Natural killer cell (primary cell): ENCODE measurements around the gene KIZ. TPM values are rescaled to one million over a fixed set of nuclear protein-coding genes. Genes with fewer than 3 reads are reported as not detected.

Source experiments
- ATAC-seq, 3 donors: fragments of 150-1000 bp in 2 of 3; fragments of 200-7000 bp in 1 of 3; cut with Tn5 transposase; 1 replicate in 1 of 3; 2 replicates in 2 of 3; pipeline ENCODE4 v1.10.0; 2021; ENCODE audit warnings: mild to moderate bottlenecking in 2 of 3, moderate library complexity in 2 of 3
- DNase-seq, 2 donors: peaks; one replicate each; pipeline versions ENCODE4 v3.0.0 to v3.0.0-alpha.2; 2013 to 2021; ENCODE audit warnings: mixed read lengths in 1 of 2
- H3K27ac ChIP-seq: one replicate; pipeline ENCODE4 v1.5.1; 2013; ENCODE audit warnings: mild to moderate bottlenecking, low read length
- H3K27me3 ChIP-seq: one replicate; pipeline ENCODE4 v1.6.1; 2013; ENCODE audit warnings: low read length; ENCODE audit not compliant: control insufficient read depth, insufficient read depth
- H3K36me3 ChIP-seq: one replicate; pipeline ENCODE4 v1.6.1; 2013; ENCODE audit warnings: low read length; ENCODE audit not compliant: control insufficient read depth, insufficient read depth
- H3K4me1 ChIP-seq: one replicate; pipeline ENCODE4 v1.6.1; 2013; ENCODE audit warnings: low read length; ENCODE audit not compliant: control insufficient read depth, insufficient read depth
- H3K4me3 ChIP-seq: one replicate; pipeline ENCODE4 v1.5.1; 2013; ENCODE audit warnings: low read length
- H3K9me3 ChIP-seq: one replicate; pipeline ENCODE4 v1.6.1; 2013; ENCODE audit warnings: low read length; ENCODE audit not compliant: control insufficient read depth, insufficient read depth
- H3K27ac Mint-ChIP-seq, 2 donors: one replicate each; pipeline ENCODE4 v1.8.0; 2022; ENCODE audit warnings: mild to moderate bottlenecking in 2 of 2, mixed read lengths in 2 of 2, moderate library complexity in 1 of 2
- H3K27me3 Mint-ChIP-seq, 2 donors: one replicate each; pipeline ENCODE4 v1.8.0; 2022; ENCODE audit warnings: low read depth in 2 of 2, mixed read lengths in 2 of 2
- H3K36me3 Mint-ChIP-seq: one replicate; pipeline ENCODE4 v1.8.0; 2022; ENCODE audit warnings: mixed read lengths
- H3K4me1 Mint-ChIP-seq, 2 donors: one replicate each; pipeline ENCODE4 v1.8.0; 2022; ENCODE audit warnings: mixed read lengths in 2 of 2
- H3K4me3 Mint-ChIP-seq: one replicate; pipeline ENCODE4 v1.8.0; 2022; ENCODE audit warnings: mild to moderate bottlenecking, moderate library complexity, mixed read lengths
- H3K9me3 Mint-ChIP-seq, 2 donors: one replicate each; pipeline ENCODE4 v1.8.0; 2022; ENCODE audit warnings: mixed read lengths in 2 of 2
- CTCF ChIP-seq: fragments of 200-600 bp; IDR thresholded peaks from one replicate; pipeline ENCODE4 v1.8.0; 2022; ENCODE audit warnings: antibody characterized with exemption
- WGBS: methylation state at CpG from one replicate; pipeline ENCODE4 v1.1.7; 2013; ENCODE audit warnings: missing lambda C conversion rate; ENCODE audit not compliant: insufficient coverage; 5-methylcytosine and 5-hydroxymethylcytosine counted together
- intact Hi-C: fragments of 100-400 bp; cut with micrococcal nuclease; formaldehyde crosslinking; loops from one replicate; pipeline ENCODE4 v1.14.2; 2022
- total RNA-seq, 4 donors: library from RNA; stranded (reverse); fragments of 120-200 nt in 1 of 4; gene quantifications; one replicate each; pipeline versions ENCODE4 v1.2.3 to v1.2.4, GENCODE V29; 2013 to 2022

KIZ gene
- total RNA-seq, 3 donors from 2014 or later (not counting 1 experiment from before 2014, with no cell fraction given) = 32.9 to 38.2 (median 35.3) TPM

- peak in 1 of 2 donors; percentile 40 for DNase-seq
- Mint-ChIP-seq H3K4me3 (no peak overlapping the region), H3K4me1 (peaks cover 15% of the 10 kb centered on the region in 2 donors), H3K27ac (no peak overlapping the region), H3K27me3 (peaks cover 47 to 80% of the 10 kb centered on the region in 2 donors), H3K36me3 (no peaks in the 10 kb centered on the region), H3K9me3 (no peaks in the 10 kb centered on the region)
- intact Hi-C loops = no loop called here
- no peak overlapping the region for H3K27ac ChIP-seq
- H3K4me3 ChIP-seq = no peak overlapping the region
- ATAC-seq = no peak
- H3K36me3 ChIP-seq = no peaks in the 10 kb centered on the region
- peaks cover 40% of the 10 kb centered on the region for H3K27me3 ChIP-seq
- peaks cover 20% of the 10 kb centered on the region for H3K4me1 ChIP-seq
- H3K9me3 ChIP-seq = no peaks in the 10 kb centered on the region
- TF ChIP-seq CTCF = no peak
- 52% methylated on average over 10 of the region's 10 CpGs for WGBS
Measured at GRCh38 chr20:21096321-21097043, 29.4 kb upstream of the KIZ start.

GRCh38 chr20:21099751-21100577, 25.9 kb upstream of the KIZ start:
- H3K27me3 ChIP-seq = peaks cover 64% of the 10 kb centered on the region
- peak overlapping the region; percentile 44 for H3K27ac ChIP-seq
- Mint-ChIP-seq H3K27me3 (peaks cover 45 to 59% of the 10 kb centered on the region in 2 donors), H3K4me3 (peak overlapping the region; percentile 93), H3K36me3 (no peaks in the 10 kb centered on the region), H3K4me1 (peaks cover 28 to 29% of the 10 kb centered on the region in 2 donors), H3K9me3 (no peaks in the 10 kb centered on the region), H3K27ac (peak overlapping the region; percentile 69 to 86)
- DNase-seq = peak; percentile 39 to 72
- H3K4me3 ChIP-seq = peak overlapping the region; percentile 43
- H3K9me3 ChIP-seq = peaks cover 7% of the 10 kb centered on the region
- no peaks in the 10 kb centered on the region for H3K36me3 ChIP-seq
- no peak for TF ChIP-seq CTCF
- intact Hi-C loops = loop anchor here (10.0 kb wide), 1 partner anchor 205 kb away; the partner anchor contains the start of gene XRN2
- ATAC-seq = peak; percentile 52 to 58 (median 55)
- WGBS = 2% methylated on average over 44 of the region's 46 CpGs
- peaks cover 46% of the 10 kb centered on the region for H3K4me1 ChIP-seq

- Histone ChIP-seq H3K27me3 (peaks cover 72% of the 10 kb centered on the region), H3K9me3 (peaks cover 7% of the 10 kb centered on the region), H3K36me3 (no peaks in the 10 kb centered on the region), H3K4me1 (peaks cover 55% of the 10 kb centered on the region), H3K4me3 (peak overlapping the region; percentile 43), H3K27ac (peak overlapping the region; percentile 44)
- no peaks in the 10 kb centered on the region for H3K9me3 Mint-ChIP-seq
- no peaks in the 10 kb centered on the region for H3K36me3 Mint-ChIP-seq
- ATAC-seq (peak in 2 of 3 donors; percentile 17 to 20), DNase-seq (peak in 1 of 2 donors; percentile 57)
- no peak for TF ChIP-seq CTCF
- WGBS = 5% methylated on average over 64 of the region's 64 CpGs
- H3K27ac Mint-ChIP-seq = peak overlapping the region; percentile 69 to 86
- peaks cover 28 to 29% of the 10 kb centered on the region in 2 donors for H3K4me1 Mint-ChIP-seq
- peak overlapping the region; percentile 93 for H3K4me3 Mint-ChIP-seq
- peaks cover 45 to 51% of the 10 kb centered on the region in 2 donors for H3K27me3 Mint-ChIP-seq
- intact Hi-C loops = loop anchor here (10.0 kb wide), 1 partner anchor 204 kb away; the partner anchor contains the start of gene XRN2
Measured at GRCh38 chr20:21100578-21101452, 25.1 kb upstream of the KIZ start.
